ENCODE data around the gene SPINK1.
"Not testable (repeated sequence)": the region's sequence is repeated elsewhere in the genome, so short reads cannot be mapped to it uniquely, and the experiment has no call there.

SPINK1 gene

DNA sequence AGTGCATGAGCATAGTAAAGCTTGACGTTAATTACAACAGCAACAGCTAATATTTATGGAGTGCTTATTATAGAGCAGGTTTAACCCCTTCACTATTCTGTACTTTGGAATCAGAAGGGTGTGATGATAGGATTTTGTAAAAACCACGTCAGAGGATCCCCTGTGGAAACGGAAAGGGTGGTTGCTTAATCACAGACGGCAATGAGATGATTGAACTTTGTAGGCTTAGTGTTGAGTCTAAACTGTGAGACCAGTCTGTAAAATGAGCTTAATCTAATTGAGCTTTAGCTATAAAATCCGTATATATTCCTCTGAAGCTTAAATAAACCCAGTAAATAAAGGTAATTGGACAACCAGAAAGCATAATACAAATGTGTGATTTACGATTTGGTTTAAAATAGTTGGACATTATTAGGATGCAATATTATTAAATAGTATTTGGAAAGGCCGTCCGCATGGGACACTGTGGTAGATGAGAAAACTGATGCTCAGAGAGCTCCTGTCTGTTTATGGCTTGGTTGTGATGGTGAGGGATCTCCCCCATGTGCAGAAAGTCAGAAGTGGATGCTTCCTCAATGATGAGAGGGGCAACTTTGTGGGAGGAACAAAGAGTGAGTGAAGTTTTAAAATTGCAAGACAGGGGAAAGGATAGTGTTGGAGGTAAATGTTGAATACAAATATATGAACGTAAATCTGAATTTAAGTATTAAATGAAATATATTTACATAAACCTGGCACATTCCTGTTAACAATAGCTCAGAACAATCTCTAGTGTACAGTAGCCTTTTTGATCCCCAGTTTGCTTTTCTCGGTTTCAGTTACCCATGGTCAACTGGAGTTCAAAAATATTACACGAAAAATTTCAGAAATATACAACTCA, 23.7 kb upstream of the SPINK1 start:
- DNase-seq (ENCODE audit: low read depth) = no peak

DNA sequence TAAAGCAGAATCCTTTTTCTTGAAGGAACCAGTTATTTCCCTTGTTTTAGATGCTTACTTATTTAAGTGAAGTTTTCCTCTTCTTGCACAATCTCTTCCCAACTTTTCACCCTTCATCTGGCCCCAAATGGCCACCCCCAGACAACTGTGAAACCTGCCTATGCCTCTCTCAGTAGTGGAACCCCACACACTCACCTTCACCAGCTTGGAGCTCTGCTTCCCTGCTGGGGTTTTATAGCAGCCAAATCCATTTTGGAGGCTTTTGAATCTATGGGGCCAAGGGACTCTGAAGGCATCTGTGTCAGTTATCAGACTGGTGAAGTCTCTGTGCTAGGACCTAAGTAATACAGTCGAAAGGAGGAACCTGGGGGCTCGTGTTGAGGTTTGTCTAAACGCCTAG, 22.9 kb upstream of the SPINK1 start:
- DNase-seq (ENCODE audit: low read depth) = no peak

DNA sequence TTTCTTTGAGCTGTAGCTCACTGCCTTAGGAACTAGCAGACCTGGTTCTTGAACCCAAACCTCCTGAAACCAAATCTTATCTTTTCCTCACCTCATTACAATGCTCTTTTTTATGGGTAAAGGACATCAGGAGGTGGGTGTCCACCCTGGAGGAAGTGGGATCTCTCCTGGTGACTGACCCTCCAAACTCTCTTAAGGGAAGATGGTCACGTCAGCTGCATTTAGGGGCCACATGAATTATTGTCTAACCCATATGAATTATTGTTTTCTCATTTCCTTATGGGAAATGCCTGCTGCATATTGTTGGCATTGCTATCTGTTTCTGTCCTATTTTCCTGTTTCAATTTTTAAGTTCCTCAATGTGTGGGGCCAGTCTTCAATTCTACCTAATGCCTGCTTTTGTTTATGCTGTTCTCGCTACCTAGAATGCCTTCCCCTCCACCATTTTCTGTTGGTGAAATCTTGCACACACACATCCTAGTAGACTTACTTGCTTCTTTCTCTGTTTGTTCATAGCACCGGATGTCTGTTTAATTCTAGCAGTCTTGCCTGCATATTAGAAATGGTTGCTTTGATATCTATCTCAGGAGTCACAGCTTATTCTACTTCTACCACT, 22.0 kb upstream of the SPINK1 start:
- no peak for DNase-seq (ENCODE audit: low read depth)

- DNase-seq (ENCODE audit: low read depth) = no peak
These were observed 20.9 kb upstream of the SPINK1 start for GRCh38 chr5:147852365-147852764.

GRCh38 chr5:147851578-147851977, 20.1 kb upstream of the SPINK1 start:
- DNase-seq (ENCODE audit: low read depth) = no peak

- DNase-seq (ENCODE audit: low read depth) = no peak
These were observed 17.8 kb upstream of the SPINK1 start for GRCh38 chr5:147849226-147849625.

GRCh38 chr5:147845618-147846017, 14.1 kb upstream of the SPINK1 start:
- no peak for DNase-seq (ENCODE audit: low read depth)

DNA sequence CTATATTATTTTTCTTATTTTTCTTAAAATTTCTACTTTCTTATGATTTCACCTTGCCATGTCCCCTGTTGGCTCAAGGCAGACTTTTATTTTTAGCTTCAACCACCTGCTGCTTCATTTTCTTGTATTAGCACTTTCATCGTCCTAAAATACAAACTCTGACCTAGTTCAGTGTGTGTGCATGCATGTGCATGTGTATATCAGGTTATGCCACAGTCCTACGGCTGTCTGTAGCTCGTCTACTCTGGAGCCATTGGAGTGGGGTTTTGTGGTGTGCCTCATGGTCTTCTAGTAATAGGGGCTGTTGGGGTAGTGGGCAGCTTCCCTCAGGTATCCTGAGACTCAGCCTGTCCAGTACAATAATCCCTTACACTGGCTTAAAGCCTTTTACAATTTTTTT, 13.4 kb upstream of the SPINK1 start:
- DNase-seq (ENCODE audit: low read depth) = no peak

- DNase-seq (ENCODE audit: low read depth) = no peak
These were observed 11.4 kb upstream of the SPINK1 start for GRCh38 chr5:147842869-147843268.

DNA sequence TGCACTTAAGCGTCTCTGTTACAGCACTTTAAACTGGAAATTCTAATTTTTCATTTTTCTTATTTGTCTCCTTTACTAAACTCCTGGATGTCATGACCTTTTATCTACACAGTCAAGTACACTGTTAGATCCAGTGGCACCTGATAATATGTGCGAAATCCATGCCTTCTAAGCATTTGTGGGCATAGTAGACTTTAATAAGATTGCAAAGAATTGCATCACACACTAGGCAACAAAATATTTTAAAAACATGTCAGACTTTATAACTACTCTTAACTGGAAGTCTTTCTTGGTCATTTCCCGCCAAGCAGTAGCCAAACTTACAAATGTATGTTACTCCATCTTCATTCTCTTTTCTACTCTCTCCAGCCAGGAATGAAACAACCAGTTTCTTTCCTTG, 5.0 kb upstream of the SPINK1 start:
- no peak for DNase-seq (ENCODE audit: low read depth)

GRCh38 chr5:147835386-147835798, 3.9 kb upstream of the SPINK1 start:
- peak; percentile 8 for DNase-seq (ENCODE audit: low read depth)

DNA sequence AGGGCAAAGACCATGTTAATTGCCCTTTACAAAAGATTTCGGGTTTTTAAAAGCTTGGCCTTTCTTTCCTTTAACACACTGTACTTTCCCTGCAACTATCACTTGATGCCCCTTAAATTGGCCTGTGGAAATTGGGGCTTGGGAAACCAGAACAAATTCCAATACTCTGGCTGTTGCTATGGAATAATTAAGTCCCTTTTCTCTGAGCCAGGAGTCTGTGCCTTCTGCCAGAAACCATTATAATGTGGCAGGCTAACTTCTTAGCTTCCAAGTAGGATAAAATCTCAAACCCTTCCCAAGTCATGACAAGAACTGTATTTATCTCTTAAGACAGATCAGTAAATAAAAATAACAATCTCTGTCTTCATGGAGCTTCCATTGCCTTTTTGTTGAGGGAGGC, 1.1 kb upstream of the SPINK1 start:
- no peak for DNase-seq (ENCODE audit: low read depth)

DNA sequence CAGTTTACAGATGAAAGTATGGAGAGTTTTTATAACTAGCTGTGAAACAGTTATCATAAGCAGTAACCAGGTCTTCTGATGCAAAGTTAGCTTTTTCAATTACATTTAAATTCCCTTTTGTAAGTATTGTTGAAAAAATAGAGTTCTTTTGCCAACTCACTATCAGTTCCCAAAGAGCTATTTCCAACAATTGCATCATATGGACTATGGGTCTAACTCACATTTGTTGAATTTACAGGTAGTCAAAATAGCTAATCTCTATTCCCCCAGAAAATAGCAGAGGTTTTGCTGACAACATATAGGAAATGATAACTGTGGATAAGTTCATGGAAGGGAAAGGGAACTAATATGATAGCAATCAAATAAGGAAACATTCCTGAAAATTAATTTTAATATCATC, 1.4 kb downstream of the SPINK1 start:
- no peak for DNase-seq (ENCODE audit: low read depth)

DNA sequence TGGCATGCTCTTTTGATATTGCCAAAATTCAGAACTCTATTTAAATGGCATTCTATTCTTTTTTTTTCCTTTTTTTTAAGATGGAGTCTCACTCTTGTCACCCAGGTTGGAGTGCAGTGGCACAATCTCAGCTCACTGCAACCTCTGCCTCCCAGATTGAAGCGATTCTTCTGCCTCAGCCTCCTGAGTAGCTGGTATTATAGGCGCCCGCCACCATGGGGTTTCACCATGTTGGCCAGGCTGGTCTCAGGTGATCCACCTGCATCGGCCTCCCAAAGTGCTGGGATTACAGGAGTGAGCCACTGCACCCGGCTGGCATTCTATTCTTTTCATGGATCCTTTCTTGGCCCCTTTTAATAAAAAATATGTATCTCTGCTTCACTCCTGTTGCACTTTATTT, 4.5 kb downstream of the SPINK1 start:
- not testable (repeated sequence) for DNase-seq (ENCODE audit: low read depth)

- DNase-seq (ENCODE audit: low read depth) = no peak
These were observed 5.1 kb downstream of the SPINK1 start for GRCh38 chr5:147826361-147826760.

- peak; percentile 31 for DNase-seq (ENCODE audit: low read depth)
These were observed 8.6 kb downstream of the SPINK1 start for GRCh38 chr5:147822686-147823491.

GRCh38 chr5:147822222-147822621, 9.2 kb downstream of the SPINK1 start:
- DNase-seq (ENCODE audit: low read depth) = not testable (repeated sequence)

DNA sequence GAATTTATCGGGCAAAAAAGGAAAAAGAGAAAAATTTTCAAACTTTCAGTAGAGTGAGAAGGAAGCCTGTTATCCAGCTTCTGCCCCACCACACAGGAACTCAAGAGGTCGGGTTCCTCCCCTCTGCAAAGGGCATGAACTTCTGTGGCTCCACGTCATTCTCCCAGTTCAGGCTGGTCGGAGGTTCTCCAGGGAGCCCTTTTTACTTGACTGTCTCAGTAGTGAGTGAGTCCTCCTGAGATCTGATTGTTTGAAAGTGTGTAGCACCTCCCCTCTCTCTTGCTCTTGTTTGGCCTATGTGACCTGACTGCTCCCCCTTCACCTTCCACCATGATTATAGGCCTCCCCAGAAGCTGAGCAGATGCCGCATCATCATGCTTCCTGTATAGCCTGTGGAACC, 9.7 kb downstream of the SPINK1 start:
- DNase-seq (ENCODE audit: low read depth) = no peak

DNA sequence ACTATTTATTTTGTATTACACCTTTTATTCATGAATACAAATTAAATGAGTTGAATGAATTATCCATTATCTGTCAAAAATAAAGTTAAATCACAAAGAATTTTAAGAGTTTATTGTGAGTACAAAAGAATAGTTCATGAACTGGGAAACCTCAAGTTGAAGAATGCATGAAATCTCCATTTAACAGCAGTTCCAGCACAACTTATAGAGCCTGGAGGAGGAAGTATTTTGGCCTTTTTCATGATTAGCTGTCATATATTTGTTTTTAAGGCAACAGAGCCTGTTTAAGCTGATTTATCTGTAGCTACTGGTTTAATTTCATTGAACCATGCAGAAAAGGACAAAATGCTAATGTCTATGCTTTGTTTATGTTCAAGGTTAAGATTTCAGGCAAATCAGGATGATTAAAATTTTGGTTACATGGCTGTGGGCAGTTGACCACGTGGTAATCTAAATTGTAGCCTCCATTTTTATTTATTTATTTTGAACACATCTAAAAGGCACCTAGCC, 12.2 kb downstream of the SPINK1 start:
- DNase-seq (ENCODE audit: low read depth) = no peak

DNA sequence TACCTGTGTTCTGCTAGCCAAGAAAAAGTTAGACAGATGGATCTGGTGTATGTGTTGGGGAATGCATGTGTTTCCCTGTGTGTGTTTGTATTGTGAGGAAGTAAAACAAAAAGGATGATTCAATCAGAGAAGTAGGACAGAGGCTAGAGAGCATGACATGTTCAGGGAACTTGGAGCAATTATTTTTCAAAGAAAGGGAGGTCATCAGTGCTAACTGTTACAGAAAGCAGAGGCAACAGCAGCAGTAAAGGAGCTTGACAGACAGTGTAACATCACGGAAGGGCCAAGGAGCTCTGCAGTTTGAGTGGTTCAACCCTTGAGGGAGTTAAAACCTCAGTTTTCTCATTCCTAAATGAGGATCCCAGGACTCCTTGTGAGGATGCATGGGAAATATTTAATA, 13.2 kb downstream of the SPINK1 start:
- DNase-seq (ENCODE audit: low read depth) = no peak

DNA sequence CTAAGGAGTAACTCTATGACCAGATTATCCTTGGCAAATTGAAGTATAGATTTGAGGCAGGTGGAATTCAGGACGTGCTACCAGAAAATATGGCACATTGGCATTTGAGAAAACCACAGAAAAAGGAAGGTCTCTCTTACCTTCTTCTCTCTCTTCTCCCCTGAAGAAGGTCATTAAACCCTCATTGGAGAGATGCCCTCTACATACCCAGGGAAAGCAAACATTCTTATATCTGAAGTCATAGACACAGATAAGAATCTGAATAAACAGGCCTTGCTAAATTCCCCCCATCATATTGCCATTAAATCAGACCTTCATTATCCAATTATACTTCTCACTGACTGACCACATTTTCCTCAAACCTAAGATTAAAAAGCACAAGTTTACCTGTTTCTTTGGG, 17.8 kb downstream of the SPINK1 start:
- DNase-seq (ENCODE audit: low read depth) = no peak

DNA sequence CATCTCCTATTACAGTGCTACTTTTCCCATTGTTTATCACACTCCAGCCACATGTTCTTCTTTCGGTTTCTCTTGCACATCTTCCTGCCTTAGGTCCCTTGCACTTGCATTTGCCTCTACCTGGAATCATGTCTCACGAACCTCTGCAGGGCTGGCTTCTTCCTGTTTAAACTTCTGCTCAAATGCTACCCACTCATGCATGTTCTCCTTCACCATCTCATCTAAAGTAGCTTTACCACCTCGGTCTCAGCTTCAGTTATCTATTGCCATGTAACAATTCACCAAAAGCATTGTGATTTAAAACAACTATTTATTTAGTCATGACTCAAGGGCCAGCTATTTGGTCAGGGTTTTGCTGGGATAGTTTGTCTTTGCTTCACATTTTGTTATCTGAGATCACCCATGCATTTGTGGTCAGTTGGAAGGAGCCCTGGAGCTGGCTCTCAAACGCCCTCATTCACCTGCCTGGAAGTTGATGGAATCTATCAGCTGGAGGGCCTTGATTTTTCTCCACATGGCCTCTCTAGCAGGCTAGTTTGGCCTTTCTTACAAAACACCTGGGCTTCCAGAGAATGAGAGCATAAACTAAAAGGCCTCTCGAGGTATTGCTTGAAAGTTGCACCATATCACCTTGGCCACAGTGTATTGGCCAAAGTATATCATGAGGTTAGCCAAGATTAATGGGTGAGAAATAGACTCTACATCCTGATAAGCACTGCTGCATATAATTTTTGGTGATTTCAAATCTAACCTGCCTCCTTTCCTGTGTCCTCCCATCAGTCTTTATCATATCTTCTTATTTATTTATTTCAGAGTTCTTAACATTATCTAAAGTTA, 21.4 kb downstream of the SPINK1 start:
- peak; percentile 19 for DNase-seq (ENCODE audit: low read depth)

Data from non-pigmented ciliary epithelial cell (primary cell).